Tibial nerve (tissue), 4 donors: ENCODE results near the gene CD55.

Source experiments
- CTCF ChIP-seq, 5 experiments: fragments of 200-600 bp in 3 of 5; fragments of 450-650 bp in 2 of 5; sonication (generic) in 3 of 5; IDR thresholded peaks; one replicate each; pipeline ENCODE4 v1.5.1; 2016 to 2019; ENCODE audit warnings: antibody characterized with exemption in 5 of 5, mild to moderate bottlenecking in 3 of 5, moderate library complexity in 2 of 5
- EP300 ChIP-seq, 2 donors: sonication (generic); formaldehyde crosslinking; IDR thresholded peaks; one replicate each; pipeline ENCODE4 v1.6.1; 2017; ENCODE audit warnings: antibody characterized with exemption in 2 of 2, mild to moderate bottlenecking in 1 of 2
- POLR2A ChIP-seq, 2 donors: fragments of 450-650 bp; IDR thresholded peaks; one replicate each; pipeline ENCODE4 v1.6.1; 2017; ENCODE audit warnings: antibody characterized with exemption in 2 of 2, mild to moderate bottlenecking in 2 of 2, moderate library complexity in 2 of 2

DNA sequence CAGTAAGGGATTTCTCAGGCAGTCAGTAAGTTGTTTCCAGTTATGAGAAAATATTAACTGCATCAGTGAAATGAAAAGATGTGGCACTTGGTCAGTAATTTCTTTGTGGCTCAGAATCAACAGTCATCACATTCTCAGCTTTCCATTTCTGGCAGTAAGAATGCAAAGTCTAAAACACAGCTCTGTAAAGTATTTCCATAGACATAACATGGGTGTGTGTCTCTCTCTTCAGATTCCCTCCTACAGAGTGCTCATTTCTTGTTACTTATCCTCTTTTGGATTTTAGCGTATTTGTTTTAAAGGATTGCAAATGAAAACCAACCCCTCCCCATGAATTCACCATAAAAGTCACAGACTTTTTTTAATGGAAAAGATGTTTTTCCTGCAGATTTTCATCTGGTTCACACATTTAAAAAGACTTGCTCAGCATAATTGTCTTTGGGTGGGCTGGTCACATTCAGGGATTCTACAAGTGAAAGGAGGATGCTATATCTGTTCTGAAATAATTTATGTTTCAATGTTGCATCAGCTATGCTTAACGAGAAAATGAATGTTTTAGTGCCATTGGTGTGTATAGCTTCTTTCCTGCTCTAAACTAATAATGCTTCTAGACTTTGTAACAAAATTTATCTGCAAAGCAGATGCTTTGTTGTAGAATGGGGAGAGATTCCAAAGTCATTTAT, 34.6 kb upstream of the CD55 start:
- TF ChIP-seq CTCF (IDR thresholded peaks at IDR 0.05): no peak
- TF ChIP-seq POLR2A (IDR thresholded peaks at IDR 0.05): no peak
- TF ChIP-seq EP300 (IDR thresholded peaks at IDR 0.05): no peak
